Measurements from ENCODE around the gene MBNL2.
"Not testable (repeated sequence)": the region's sequence is repeated elsewhere in the genome, so short reads cannot be mapped to it uniquely, and the experiment has no call there.

DNA sequence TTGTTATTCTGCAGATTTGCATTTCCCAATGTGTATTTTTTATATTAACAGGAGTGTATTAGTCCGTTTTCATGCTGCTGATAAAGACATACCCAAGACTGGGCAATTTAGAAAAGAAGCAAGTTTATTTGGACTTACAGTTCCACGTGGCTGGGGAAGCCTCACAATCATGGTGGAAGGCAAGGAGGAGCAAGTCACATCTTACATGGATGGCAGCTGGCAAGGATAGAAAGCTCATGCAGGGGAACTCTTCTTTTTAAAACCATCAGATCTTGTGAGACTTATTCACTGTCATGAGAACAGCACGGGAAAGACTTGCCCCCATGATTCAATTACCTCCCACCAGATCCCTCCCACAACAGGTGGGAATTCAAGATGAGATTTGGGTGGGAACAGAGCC, 14.9 kb upstream of the MBNL2 start:
- TF ChIP-seq CTCF, POLR2A, POLR2AphosphoS5 (IDR thresholded peaks at IDR 0.05): not testable (repeated sequence)

Data from breast epithelium (tissue), 3 donors.